CD14-positive monocyte (primary cell): ENCODE measurements around the gene PIM2. TPM values are rescaled to one million over a fixed set of nuclear protein-coding genes. Genes with fewer than 3 reads are reported as not detected.

Experiments used
- DNase-seq, 3 donors: peaks; one replicate each; pipeline ENCODE4 v3.0.0-alpha.2; 2011 to 2022
- H2AFZ ChIP-seq: 2 replicates; pipeline ENCODE4 v1.6.0; 2012; ENCODE audit warnings: mild to moderate bottlenecking, low read depth, low read length, inconsistent platforms; ENCODE audit not compliant: insufficient read depth, poor library complexity, severe bottlenecking
- H3K27ac ChIP-seq, 2 donors: 1 replicate in 1 of 2; 2 replicates in 1 of 2; pipeline ENCODE4 v1.5.1; 2012 to 2013; ENCODE audit warnings: low read length in 2 of 2, control low read depth in 1 of 2, inconsistent platforms in 1 of 2, low read depth in 1 of 2, mild to moderate bottlenecking in 1 of 2
- H3K27me3 ChIP-seq, 2 donors: one replicate each; pipeline versions ENCODE4 v1.6.0 to v1.6.1; 2011 to 2013; ENCODE audit warnings: low read length in 2 of 2; ENCODE audit not compliant: control insufficient read depth in 2 of 2, insufficient read depth in 2 of 2
- H3K36me3 ChIP-seq, 2 donors: replicated peaks in 1 of 2; 1 replicate in 1 of 2; 2 replicates in 1 of 2; pipeline versions ENCODE4 v1.5.1 to v1.6.1; 2012 to 2013; ENCODE audit warnings: low read length in 2 of 2, control low read depth in 1 of 2, inconsistent platforms in 1 of 2, mild to moderate bottlenecking in 1 of 2; ENCODE audit not compliant: insufficient read depth in 2 of 2, control insufficient read depth in 1 of 2
- H3K4me1 ChIP-seq, 2 donors: 1 replicate in 1 of 2; 2 replicates in 1 of 2; pipeline versions ENCODE4 v1.5.1 to v1.6.1; 2012 to 2013; ENCODE audit warnings: low read length in 2 of 2, control low read depth in 1 of 2, inconsistent platforms in 1 of 2, mild to moderate bottlenecking in 1 of 2, moderate library complexity in 1 of 2; ENCODE audit not compliant: insufficient read depth in 2 of 2, control insufficient read depth in 1 of 2
- H3K4me2 ChIP-seq: replicated peaks from 2 replicates; pipeline ENCODE3; 2012; ENCODE audit warnings: low read length, moderate library complexity, mild to moderate bottlenecking; ENCODE audit not compliant: poor library complexity, severe bottlenecking; ENCODE audit errors: extremely low read depth
- H3K4me3 ChIP-seq, 3 experiments: fragments of 200-600 bp in 1 of 3; sonication (generic) in 1 of 3; replicated peaks in 1 of 3; 1 replicate in 2 of 3; 2 replicates in 1 of 3; pipeline ENCODE4 v1.5.1; 2011 to 2013; ENCODE audit warnings: low read length in 3 of 3, mild to moderate bottlenecking in 3 of 3, control low read depth in 2 of 3, low read depth in 2 of 3, inconsistent platforms in 1 of 3, moderate library complexity in 1 of 3
- H3K79me2 ChIP-seq: 2 replicates; pipeline ENCODE4 v1.6.0; 2012; ENCODE audit warnings: mild to moderate bottlenecking, control low read depth, inconsistent platforms, low read length, moderate library complexity; ENCODE audit not compliant: insufficient read depth
- H3K9ac ChIP-seq: 2 replicates; pipeline ENCODE4 v1.6.0; 2017; ENCODE audit warnings: low read length, mild to moderate bottlenecking; ENCODE audit not compliant: insufficient read depth, poor library complexity, severe bottlenecking
- H3K9me3 ChIP-seq, 2 donors: replicated peaks in 1 of 2; 1 replicate in 1 of 2; 2 replicates in 1 of 2; pipeline versions ENCODE4 v1.5.1 to v1.6.1; 2012 to 2013; ENCODE audit warnings: low read length in 2 of 2, control low read depth in 1 of 2; ENCODE audit not compliant: control insufficient read depth in 1 of 2, insufficient read depth in 1 of 2
- H4K20me1 ChIP-seq: 2 replicates; pipeline ENCODE4 v1.6.0; 2012; ENCODE audit warnings: mild to moderate bottlenecking, low read length, control low read depth, moderate library complexity; ENCODE audit not compliant: insufficient read depth
- H3K27ac Mint-ChIP-seq, 7 donors: one replicate each; pipeline ENCODE4 v1.8.0; 2020; ENCODE audit warnings: mild to moderate bottlenecking in 7 of 7, mixed read lengths in 7 of 7, moderate library complexity in 6 of 7, inconsistent platforms in 2 of 7
- H3K27me3 Mint-ChIP-seq, 3 donors: one replicate each; pipeline ENCODE4 v1.8.0; 2021 to 2022; ENCODE audit warnings: low read depth in 3 of 3, mild to moderate bottlenecking in 3 of 3, mixed read lengths in 3 of 3, moderate library complexity in 3 of 3, inconsistent platforms in 1 of 3
- H3K36me3 Mint-ChIP-seq, 2 donors: one replicate each; pipeline ENCODE4 v1.8.0; 2020; ENCODE audit warnings: mixed read lengths in 2 of 2, inconsistent platforms in 1 of 2, mild to moderate bottlenecking in 1 of 2
- H3K4me1 Mint-ChIP-seq: one replicate; pipeline ENCODE4 v1.8.0; 2020; ENCODE audit warnings: mild to moderate bottlenecking, mixed read lengths
- H3K4me3 Mint-ChIP-seq, 2 donors: one replicate each; pipeline ENCODE4 v1.8.0; 2020; ENCODE audit warnings: mild to moderate bottlenecking in 2 of 2, mixed read lengths in 2 of 2, moderate library complexity in 1 of 2
- H3K9me3 Mint-ChIP-seq, 7 donors: one replicate each; pipeline ENCODE4 v1.8.0; 2020 to 2022; ENCODE audit warnings: mixed read lengths in 7 of 7, mild to moderate bottlenecking in 6 of 7, moderate library complexity in 6 of 7, inconsistent platforms in 2 of 7
- CTCF ChIP-seq: fragments of 200-600 bp; IDR thresholded peaks from one replicate; pipeline ENCODE4 v1.8.0; 2022; ENCODE audit warnings: antibody characterized with exemption, mild to moderate bottlenecking
- WGBS: methylation state at CpG from one replicate; pipeline ENCODE4 v1.1.5; 2013; ENCODE audit warnings: missing lambda C conversion rate; ENCODE audit not compliant: insufficient coverage; 5-methylcytosine and 5-hydroxymethylcytosine counted together
- intact Hi-C, 2 donors: fragments of 100-400 bp; cut with micrococcal nuclease; formaldehyde crosslinking; loops; one replicate each; pipeline versions ENCODE4 v1.15.0 to v1.15.1; 2023
- polyA plus RNA-seq, 3 donors: library from polyadenylated mRNA; depleted of rRNA in 1 of 3; unstranded in 2 of 3; stranded (reverse) in 1 of 3; fragments of 300-500 nt in 2 of 3; fragments of >200 nt in 1 of 3; fragmentation: Illumina TruSeq in 2 of 3; gene quantifications; 1 replicate in 2 of 3; 2 replicates in 1 of 3; pipeline ENCODE4 v1.2.3, GENCODE V29; 2012 to 2021

PIM2 gene
- polyA plus RNA-seq, 3 donors = 6.7 to 39.4 (median 9.9) TPM

- intact Hi-C loops = loop anchor here (5.0 to 10.0 kb wide), 3 partner anchors 53 to 153 kb away; partner anchors contain the start of gene TFE3 (in 1 of the 2)
- Histone ChIP-seq H3K27me3 (no peaks in the 10 kb centered on the region), H2AFZ (peak overlapping the region; percentile 81), H3K36me3 (peaks cover 12 to 24% of the 10 kb centered on the region in 2 donors), H3K4me1 (peaks cover 15 to 27% of the 10 kb centered on the region in 2 donors), H4K20me1 (peaks cover 4% of the 10 kb centered on the region), H3K9ac (peak overlapping the region; percentile 40), H3K4me2 (peak overlapping the region; percentile 85), H3K9me3 (no peaks in the 10 kb centered on the region), H3K79me2 (peaks cover 14% of the 10 kb centered on the region), H3K27ac (peak overlapping the region in 1 of 2 donors; percentile 28), H3K4me3 (peak overlapping the region; percentile 36 to 77 (median 49))
- Mint-ChIP-seq H3K4me1 (peaks cover 21% of the 10 kb centered on the region), H3K27ac (peak overlapping the region in 6 of 7 donors; percentile 46 to 86 (median 80)), H3K27me3 (peaks cover 0 to 13% (median 10%) of the 10 kb centered on the region in 3 donors), H3K4me3 (peak overlapping the region; percentile 83 to 84), H3K9me3 (peaks cover 0 to 12% (median 0%) of the 10 kb centered on the region in 7 donors), H3K36me3 (peaks cover 17 to 20% of the 10 kb centered on the region in 2 donors)
- TF ChIP-seq CTCF = peak; percentile 66
- 2% methylated on average over 27 of the region's 68 CpGs for WGBS
- peak; percentile 74 to 80 (median 79) for DNase-seq
These were observed 27.2 kb downstream of the PIM2 start for GRCh38 chrX:48891402-48892288.

GRCh38 chrX:48890934-48891401 is 27.9 kb downstream of the PIM2 start:
- H3K9me3 Mint-ChIP-seq = peaks cover 0 to 7% (median 0%) of the 10 kb centered on the region in 7 donors
- DNase-seq = peak in 2 of 3 donors; percentile 11 to 18
- H3K4me3 ChIP-seq = peak overlapping the region; percentile 36 to 77 (median 39)
- peaks cover 4% of the 10 kb centered on the region for H4K20me1 ChIP-seq
- H3K36me3 Mint-ChIP-seq = peaks cover 17 to 20% of the 10 kb centered on the region in 2 donors
- peak overlapping the region in 2 of 7 donors; percentile 43 to 52 for H3K27ac Mint-ChIP-seq
- no peaks in the 10 kb centered on the region for H3K27me3 ChIP-seq
- H3K9ac ChIP-seq = peak overlapping the region; percentile 40
- peaks cover 12 to 24% of the 10 kb centered on the region in 2 donors for H3K36me3 ChIP-seq
- intact Hi-C loops = loop anchor here (5.0 to 10.0 kb wide), 3 partner anchors 54 to 154 kb away; partner anchors contain the start of gene TFE3 (in 1 of the 2)
- H3K27ac ChIP-seq = no peak overlapping the region
- WGBS = under 1% methylated on average over 23 of the region's 35 CpGs
- peaks cover 16% of the 10 kb centered on the region for H3K4me1 Mint-ChIP-seq
- H2AFZ ChIP-seq = peak overlapping the region; percentile 81
- peak overlapping the region; percentile 84 to 93 for H3K4me3 Mint-ChIP-seq
- H3K79me2 ChIP-seq = peaks cover 7% of the 10 kb centered on the region
- peak overlapping the region; percentile 85 for H3K4me2 ChIP-seq
- peaks cover 9 to 21% of the 10 kb centered on the region in 2 donors for H3K4me1 ChIP-seq
- H3K27me3 Mint-ChIP-seq = peaks cover 0 to 10% (median 9%) of the 10 kb centered on the region in 3 donors
- no peak for TF ChIP-seq CTCF
- no peaks in the 10 kb centered on the region for H3K9me3 ChIP-seq
